Activated naive CD4-positive, alpha-beta T cell treated with anti-CD3 and anti-CD28 coated beads, Interleukin-2, amount 50 U/mL, for 16 hours (primary cell): ENCODE data around the gene ENPP7.
A peak's percentile ranks its signal among the peaks of the same experiment; 100 is the strongest.
"Not testable (repeated sequence)": the region's sequence is repeated elsewhere in the genome, so short reads cannot be mapped to it uniquely, and the experiment has no call there.

Experiments used
- DNase-seq: peaks from one replicate; pipeline ENCODE4 v3.0.0-alpha.2; 2020

Gene ENPP7

GRCh38 chr17:79750650-79751545 lies 20.2 kb downstream of the ENPP7 start:
- DNase-seq = no peak

- DNase-seq = peak; percentile 43
Observed at GRCh38 chr17:79752175-79752574, 21.4 kb downstream of the ENPP7 start.

GRCh38 chr17:79754370-79754769 lies 23.6 kb downstream of the ENPP7 start:
- no peak for DNase-seq

GRCh38 chr17:79754903-79755302 lies 24.2 kb downstream of the ENPP7 start:
- not testable (repeated sequence) for DNase-seq

GRCh38 chr17:79755591-79755990 lies 24.8 kb downstream of the ENPP7 start:
- DNase-seq = no peak

- no peak for DNase-seq
Observed at GRCh38 chr17:79757140-79757745, 26.5 kb downstream of the ENPP7 start.

- no peak for DNase-seq
Observed at GRCh38 chr17:79758271-79758670, 27.5 kb downstream of the ENPP7 start.

- DNase-seq = no peak
Observed at GRCh38 chr17:79760197-79760906, 29.6 kb downstream of the ENPP7 start.

GRCh38 chr17:79761894-79762589 lies 31.3 kb downstream of the ENPP7 start:
- DNase-seq = no peak

- DNase-seq = no peak
Observed at GRCh38 chr17:79765708-79766107, 35.0 kb downstream of the ENPP7 start.

- DNase-seq = no peak
Observed at GRCh38 chr17:79769570-79770506, 39.1 kb downstream of the ENPP7 start.

GRCh38 chr17:79771276-79771675 lies 40.5 kb downstream of the ENPP7 start:
- DNase-seq = no peak

- DNase-seq = not testable (repeated sequence)
Observed at GRCh38 chr17:79772726-79773125, 42.0 kb downstream of the ENPP7 start.

GRCh38 chr17:79774561-79774975 lies 43.8 kb downstream of the ENPP7 start:
- no peak for DNase-seq

GRCh38 chr17:79775632-79776031 lies 44.9 kb downstream of the ENPP7 start:
- no peak for DNase-seq

- DNase-seq = no peak
Observed at GRCh38 chr17:79776376-79777119, 45.8 kb downstream of the ENPP7 start.

GRCh38 chr17:79777120-79777893 lies 46.6 kb downstream of the ENPP7 start:
- DNase-seq = peak; percentile 40

- peak; percentile 85 for DNase-seq
Observed at GRCh38 chr17:79777894-79778503, 47.3 kb downstream of the ENPP7 start, which contains the start of gene CBX2. TSS of gene CBX2 (plus strand) at chr17:79778148. CDS start at chr17:79778236, 88 bp downstream.

- no peak for DNase-seq
Observed at GRCh38 chr17:79778504-79779083, 47.9 kb downstream of the ENPP7 start.
